ENCODE data around the gene UNC93B1.

DNA sequence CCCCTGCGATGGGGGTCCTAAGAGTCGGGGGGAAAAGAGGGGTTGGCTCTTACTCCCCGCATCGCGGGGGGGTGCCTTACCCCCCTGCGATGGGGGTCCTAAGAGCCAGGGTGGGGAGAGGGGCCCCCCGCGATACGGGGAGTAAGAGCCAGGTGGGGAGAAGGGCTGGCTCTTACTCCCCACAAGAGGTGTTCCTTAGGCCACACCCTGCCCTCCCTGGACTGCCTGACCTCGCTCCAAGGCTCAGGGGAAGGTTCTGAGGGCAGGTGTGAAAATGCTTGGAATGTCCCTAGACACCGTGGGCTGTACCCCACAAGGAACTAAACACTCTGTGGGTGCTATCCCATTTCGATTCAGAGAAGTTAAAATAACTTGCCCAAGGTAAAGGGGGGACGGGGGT, 7.8 kb downstream of the UNC93B1 start:
- TF ChIP-seq EZH2 (IDR thresholded peaks at IDR 0.05; ENCODE audit: borderline replicate concordance, low read depth, low read length, severe bottlenecking) (no peak), CTCF (IDR thresholded peaks at IDR 0.05; ENCODE audit: borderline replicate concordance, extremely low read depth, low read length, poor library complexity, severe bottlenecking) (no peak)

All from DND-41 (cell line).